ENCODE results near the gene ZNF277.

GRCh38 chr7:112160130-112160770, 46.2 kb upstream of the ZNF277 start:
- TF ChIP-seq CTCF (IDR thresholded peaks at IDR 0.05) (no peak), POLR2A (IDR thresholded peaks at IDR 0.05) (no peak)
